Common myeloid progenitor, CD34-positive (primary cell): ENCODE measurements around the gene ANKRD13A.
A peak's percentile ranks its signal among the peaks of the same experiment; 100 is the strongest.

ENCODE experiments used
- CTCF ChIA-PET: fragments of 350-600 bp; sonication (Branson Sonifier 250); formaldehyde crosslinking; loops from one replicate; lab custom pipeline; 2021; ENCODE audit warnings: antibody characterized with exemption; lab: Charles Lee
- POLR2A ChIA-PET: fragments of 350-600 bp; sonication (Branson Sonifier 250); formaldehyde crosslinking; loops from one replicate; lab custom pipeline; 2021; ENCODE audit warnings: antibody characterized with exemption; lab: Charles Lee
- DNase-seq, 3 donors: peaks; one replicate each; pipeline versions ENCODE4 v3.0.0 to v3.0.0-alpha.2; 2013
- H3K27ac ChIP-seq, 2 experiments: 1 replicate in 1 of 2; 2 replicates in 1 of 2; pipeline ENCODE4 v1.7.0; 2013; ENCODE audit warnings: inconsistent platforms in 2 of 2, low read length in 2 of 2, mild to moderate bottlenecking in 2 of 2, low read depth in 1 of 2, moderate library complexity in 1 of 2; ENCODE audit not compliant: severe bottlenecking in 2 of 2, insufficient read depth in 1 of 2, poor library complexity in 1 of 2
- H3K27me3 ChIP-seq, 5 experiments: replicated peaks in 2 of 5; 1 replicate in 3 of 5; 2 replicates in 2 of 5; pipeline versions ENCODE4 v1.6.1 to v1.7.0; 2013; ENCODE audit warnings: low read length in 4 of 5, mild to moderate bottlenecking in 2 of 5, moderate library complexity in 2 of 5, inconsistent platforms in 1 of 5; ENCODE audit not compliant: insufficient read depth in 5 of 5, control insufficient read depth in 4 of 5
- H3K36me3 ChIP-seq, 4 experiments: 1 replicate in 2 of 4; 2 replicates in 2 of 4; pipeline versions ENCODE4 v1.6.1 to v1.7.0; 2013; ENCODE audit warnings: low read length in 3 of 4, control low read depth in 1 of 4, mild to moderate bottlenecking in 1 of 4; ENCODE audit not compliant: control insufficient read depth in 4 of 4, insufficient read depth in 4 of 4
- H3K4me1 ChIP-seq, 4 experiments: 1 replicate in 3 of 4; 2 replicates in 1 of 4; pipeline versions ENCODE4 v1.6.1 to v1.7.1; 2013; ENCODE audit warnings: low read length in 3 of 4, mild to moderate bottlenecking in 3 of 4, control low read depth in 1 of 4, inconsistent platforms in 1 of 4, moderate library complexity in 1 of 4; ENCODE audit not compliant: control insufficient read depth in 4 of 4, insufficient read depth in 4 of 4; ENCODE audit errors: control extremely low read depth in 1 of 4
- H3K4me3 ChIP-seq, 7 experiments: 1 replicate in 4 of 7; 2 replicates in 3 of 7; pipeline versions ENCODE4 v1.5.1 to v1.7.0; 2013; ENCODE audit warnings: mild to moderate bottlenecking in 7 of 7, low read length in 6 of 7, moderate library complexity in 6 of 7, inconsistent platforms in 2 of 7, low read depth in 2 of 7, control low read depth in 1 of 7; ENCODE audit not compliant: insufficient read depth in 4 of 7, control insufficient read depth in 1 of 7; ENCODE audit errors: extremely low read depth in 1 of 7
- H3K9me3 ChIP-seq, 5 experiments: 1 replicate in 4 of 5; 2 replicates in 1 of 5; pipeline versions ENCODE4 v1.6.1 to v1.7.1; 2013; ENCODE audit warnings: low read length in 4 of 5, mild to moderate bottlenecking in 2 of 5, inconsistent platforms in 1 of 5, low read depth in 1 of 5, moderate library complexity in 1 of 5; ENCODE audit not compliant: control insufficient read depth in 4 of 5, insufficient read depth in 2 of 5; ENCODE audit errors: control extremely low read depth in 1 of 5
- WGBS: methylation state at CpG from one replicate; pipeline ENCODE4 v1.1.5; 2013; ENCODE audit not compliant: insufficient coverage; 5-methylcytosine and 5-hydroxymethylcytosine counted together

ANKRD13A gene

DNA sequence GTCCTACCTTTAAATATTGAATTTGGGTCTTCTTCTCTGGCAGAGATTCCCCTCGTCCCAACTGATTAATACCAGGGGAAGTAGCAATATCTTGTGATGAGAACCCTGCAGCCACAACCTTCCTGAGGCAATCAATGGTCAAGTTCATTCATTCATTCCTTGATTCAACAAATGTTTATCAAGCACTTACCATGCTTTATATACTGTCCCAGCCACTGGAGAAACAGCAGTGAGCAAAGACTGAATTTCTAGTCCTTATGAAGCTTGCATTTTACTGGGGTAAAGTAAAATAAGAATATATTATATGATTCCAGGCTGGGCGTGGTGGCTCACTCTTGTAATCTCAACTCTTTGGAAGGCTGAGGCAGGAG, 2.8 kb upstream of the ANKRD13A start:
- H3K27ac ChIP-seq: peak overlapping the region; percentile 4 to 89
- DNase-seq: no peak
- WGBS: no CpG with 5 or more reads among the region's 2 CpGs
- peak overlapping the region; percentile 64 to 93 (median 81) for H3K4me3 ChIP-seq
- CTCF ChIA-PET: no interaction called here
- no peaks in the 10 kb centered on the region for H3K9me3 ChIP-seq
- H3K36me3 ChIP-seq: peaks cover 3 to 10% (median 6%) of the 10 kb centered on the region in 4 experiments
- H3K27me3 ChIP-seq: no peaks in the 10 kb centered on the region
- H3K4me1 ChIP-seq: peaks cover 38 to 60% (median 48%) of the 10 kb centered on the region in 4 experiments
- POLR2A ChIA-PET: no interaction called here

DNA sequence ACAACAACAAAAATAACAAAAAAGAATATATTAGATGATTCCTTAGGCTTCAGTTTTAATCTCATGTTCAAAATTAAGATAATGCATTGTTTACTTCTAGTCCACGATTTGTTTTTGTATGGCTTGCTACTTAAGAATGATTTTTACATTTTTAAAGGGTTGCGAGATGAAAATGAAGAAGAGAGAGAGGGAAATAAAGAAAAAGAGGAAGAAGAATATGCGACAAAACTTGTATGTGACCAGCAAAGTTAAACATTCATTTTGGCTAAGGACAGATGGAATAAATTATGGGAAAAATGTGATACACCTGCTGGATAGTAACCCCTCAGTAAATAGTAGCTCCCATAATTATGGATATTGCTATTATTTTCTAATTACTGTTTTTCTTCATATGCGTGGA, 1.8 kb upstream of the ANKRD13A start:
- WGBS: 78% methylated on average over 3 of the region's 4 CpGs
- no peak overlapping the region for H3K27ac ChIP-seq
- H3K36me3 ChIP-seq: peaks cover 0 to 4% (median 1%) of the 10 kb centered on the region in 4 experiments
- ChIA-PET CTCF (interaction anchor here (0.9 to 1.5 kb wide), 3 partner anchors 9 to 31 kb away, joined by 3 to 4 read pairs (median 3); no protein-coding TSS in a partner anchor), POLR2A (no interaction called here)
- no peaks in the 10 kb centered on the region for H3K9me3 ChIP-seq
- H3K4me1 ChIP-seq: peaks cover 42 to 62% (median 51%) of the 10 kb centered on the region in 4 experiments
- no peak overlapping the region for H3K4me3 ChIP-seq
- DNase-seq: no peak
- no peaks in the 10 kb centered on the region for H3K27me3 ChIP-seq

DNA sequence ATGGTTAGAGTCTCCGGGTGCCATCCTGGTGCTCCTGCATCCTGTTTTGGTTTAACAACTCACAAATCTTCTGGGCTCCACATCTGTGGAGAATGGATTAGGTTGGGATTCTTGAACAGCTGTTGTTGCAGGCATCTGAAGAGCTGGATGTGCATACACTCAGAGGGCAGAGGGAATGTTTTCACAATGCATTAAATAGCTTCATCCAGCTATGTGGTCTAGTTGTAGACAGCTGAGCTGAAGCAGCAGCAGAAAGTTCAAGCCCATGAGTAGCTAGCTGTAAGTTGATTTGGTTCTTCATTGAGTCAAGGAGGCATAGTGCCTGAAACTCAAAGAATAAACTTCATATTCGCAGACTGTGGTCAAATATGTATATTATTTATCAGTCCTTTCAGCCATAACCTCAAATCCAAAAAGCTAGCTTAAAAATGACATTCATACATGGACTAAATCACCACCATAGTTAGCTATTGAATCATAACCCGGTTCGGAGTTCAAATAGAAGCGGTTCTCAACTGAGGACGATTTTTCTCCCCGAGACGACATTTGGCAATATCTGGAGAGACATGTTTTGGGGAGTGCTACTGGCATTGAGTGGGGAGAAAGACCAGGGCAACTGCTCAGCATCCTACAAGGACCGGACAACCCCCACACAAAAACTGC, 858 bp upstream of the ANKRD13A start:
- Histone ChIP-seq H3K4me1 (peaks cover 40 to 64% (median 51%) of the 10 kb centered on the region in 4 experiments), H3K27ac (peak overlapping the region; percentile 97 to 99), H3K36me3 (peaks cover 0 to 10% (median 0%) of the 10 kb centered on the region in 4 experiments), H3K4me3 (peak overlapping the region; percentile 59 to 93 (median 82)), H3K9me3 (no peaks in the 10 kb centered on the region), H3K27me3 (no peaks in the 10 kb centered on the region)
- ChIA-PET POLR2A (interaction anchor here (0.6 kb wide), 1 partner anchor 298 kb away, joined by 3 read pairs; no protein-coding TSS in a partner anchor), CTCF (interaction anchor here (0.6 to 1.6 kb wide), 7 partner anchors 8 to 49 kb away, joined by 3 to 4 read pairs (median 3); no protein-coding TSS in a partner anchor)
- 68% methylated on average over 6 of the region's 9 CpGs for WGBS
- no peak for DNase-seq

DNA sequence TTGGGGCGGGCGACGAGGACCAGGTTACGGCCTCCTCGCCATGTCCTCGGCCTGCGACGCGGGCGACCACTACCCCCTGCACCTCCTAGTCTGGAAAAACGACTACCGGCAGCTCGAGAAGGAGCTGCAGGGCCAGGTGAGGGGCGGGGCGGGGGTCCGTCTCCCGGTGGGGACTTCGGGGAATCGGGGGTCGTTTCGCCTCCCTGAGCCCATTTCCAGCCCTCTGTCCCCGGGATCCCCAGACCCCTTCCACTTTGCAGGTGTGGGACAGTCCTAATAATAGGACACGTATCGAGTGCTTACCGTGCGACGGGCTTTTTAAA, 380 bp downstream of the ANKRD13A start:
- Histone ChIP-seq H3K9me3 (no peaks in the 10 kb centered on the region), H3K4me1 (peaks cover 28 to 52% (median 42%) of the 10 kb centered on the region in 4 experiments), H3K36me3 (peaks cover 0 to 13% (median 0%) of the 10 kb centered on the region in 4 experiments), H3K27ac (peak overlapping the region; percentile 97 to 99), H3K4me3 (peak overlapping the region; percentile 59 to 93 (median 82)), H3K27me3 (no peaks in the 10 kb centered on the region)
- 0% methylated on average over 15 of the region's 27 CpGs for WGBS
- DNase-seq: no peak
- CTCF ChIA-PET: interaction anchor here (1.1 to 1.6 kb wide), 2 partner anchors 36 to 48 kb away, joined by 3 read pairs; no protein-coding TSS in a partner anchor
- POLR2A ChIA-PET: interaction anchor here (0.6 to 1.0 kb wide), 2 partner anchors 22 to 162 kb away, joined by 3 read pairs; no protein-coding TSS in a partner anchor

DNA sequence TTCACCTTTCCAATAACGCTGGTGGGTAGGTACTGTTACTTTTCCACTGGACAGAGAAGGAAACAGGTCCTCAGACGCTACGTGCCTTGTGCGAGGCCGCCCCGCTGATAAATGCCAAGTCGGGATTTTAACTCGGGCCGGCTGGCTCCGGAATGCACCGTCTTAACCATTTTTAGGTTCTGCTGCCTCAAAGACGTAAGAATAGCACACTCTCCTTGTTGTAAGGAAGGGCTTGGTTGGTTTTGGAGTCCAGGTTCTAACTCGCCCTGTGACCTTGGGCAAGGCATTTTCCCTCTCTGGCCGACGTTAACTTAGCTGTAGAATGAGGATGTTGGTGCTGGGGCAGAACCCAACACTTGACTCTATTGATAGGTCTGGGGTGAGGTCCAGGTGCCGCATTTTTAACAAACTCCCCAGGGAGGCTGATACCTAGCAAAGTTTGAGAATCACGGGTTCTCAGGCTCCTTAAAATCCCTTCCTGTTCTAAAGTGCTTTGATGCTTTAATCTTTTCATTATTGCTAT, 814 bp downstream of the ANKRD13A start:
- H3K27me3 ChIP-seq: no peaks in the 10 kb centered on the region
- H3K4me3 ChIP-seq: peak overlapping the region; percentile 59 to 93 (median 82)
- H3K36me3 ChIP-seq: peaks cover 0 to 13% (median 0%) of the 10 kb centered on the region in 4 experiments
- H3K9me3 ChIP-seq: no peaks in the 10 kb centered on the region
- peaks cover 24 to 48% (median 39%) of the 10 kb centered on the region in 4 experiments for H3K4me1 ChIP-seq
- ChIA-PET CTCF (interaction anchor here (1.6 kb wide), 1 partner anchor 35 kb away, joined by 3 read pairs; no protein-coding TSS in a partner anchor), POLR2A (interaction anchor here (0.6 kb wide), 1 partner anchor 295 kb away, joined by 5 read pairs; no protein-coding TSS in a partner anchor)
- H3K27ac ChIP-seq: peak overlapping the region in 1 of 2 experiments; percentile 99
- 3% methylated on average over 16 of the region's 17 CpGs for WGBS
- peak in 1 of 3 donors; percentile 26 for DNase-seq

DNA sequence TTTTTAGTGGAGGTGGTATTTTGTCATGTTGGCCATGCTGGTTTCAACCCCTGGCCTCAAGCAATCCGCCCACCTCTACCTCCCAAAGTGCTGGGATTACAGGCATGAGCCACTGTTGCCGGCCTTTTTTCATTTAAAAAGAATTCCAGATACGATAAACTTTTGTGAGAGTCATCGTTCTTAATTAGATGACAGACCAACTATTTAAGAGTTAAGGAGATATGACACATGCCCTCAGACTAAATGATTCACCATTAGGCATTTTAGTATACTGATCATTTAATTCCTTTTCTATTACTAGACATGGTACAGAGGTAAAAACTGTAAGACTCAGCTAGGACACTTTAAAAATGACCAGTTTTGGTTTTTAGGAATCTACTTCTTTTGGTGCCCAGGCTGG, 2.4 kb downstream of the ANKRD13A start:
- 100% methylated on average over 2 of the region's 4 CpGs for WGBS
- peaks cover 17 to 41% (median 33%) of the 10 kb centered on the region in 4 experiments for H3K4me1 ChIP-seq
- no peak overlapping the region for H3K4me3 ChIP-seq
- H3K9me3 ChIP-seq: peaks cover 0 to 3% (median 0%) of the 10 kb centered on the region in 5 experiments
- peaks cover 0 to 15% (median 0%) of the 10 kb centered on the region in 4 experiments for H3K36me3 ChIP-seq
- POLR2A ChIA-PET: no interaction called here
- no peak overlapping the region for H3K27ac ChIP-seq
- DNase-seq: no peak
- CTCF ChIA-PET: no interaction called here
- no peaks in the 10 kb centered on the region for H3K27me3 ChIP-seq
